SK-N-SH treated with all-trans-retinoic acid at 6 μM for 48 hours (cell line): ENCODE measurements around the gene SAPCD1.

Experiments
- ATAC-seq: fragments of 200-7000 bp; cut with Tn5 transposase; 3 replicates; pipeline ENCODE4 v1.9.1; 2020; ENCODE audit warnings: mild to moderate bottlenecking, moderate library complexity
- ARNTL ChIP-seq: fragments of 450-650 bp; formaldehyde crosslinking; IDR thresholded peaks from 2 replicates; pipeline ENCODE4 v1.5.0; 2020; ENCODE audit warnings: low read depth, mild to moderate bottlenecking, moderate library complexity, borderline replicate concordance
- BACH2 ChIP-seq: fragments of 250-450 bp; sonication (Bioruptor Pico); IDR thresholded peaks from 2 replicates; pipeline ENCODE4 v1.9.0; 2021; ENCODE audit warnings: mild to moderate bottlenecking, borderline replicate concordance
- CREB5 ChIP-seq: fragments of 250-450 bp; sonication (Bioruptor Pico); IDR thresholded peaks from 2 replicates; pipeline ENCODE4 v1.5.1; 2020; ENCODE audit warnings: low read depth, mild to moderate bottlenecking, moderate library complexity
- CSDC2 ChIP-seq: fragments of 250-450 bp; sonication (Bioruptor Pico); IDR thresholded peaks from 2 replicates; pipeline ENCODE4 v1.5.0; 2020; ENCODE audit warnings: mild to moderate bottlenecking, moderate library complexity
- CSRNP3 ChIP-seq: fragments of 250-450 bp; sonication (Bioruptor Pico); IDR thresholded peaks from 2 replicates; pipeline ENCODE4 v1.5.1; 2021; ENCODE audit warnings: mild to moderate bottlenecking, moderate library complexity
- ESRRG ChIP-seq: fragments of 250-450 bp; sonication (Bioruptor Pico); IDR thresholded peaks from 2 replicates; pipeline ENCODE4 v1.6.1; 2021; ENCODE audit warnings: mild to moderate bottlenecking
- GLIS3 ChIP-seq: fragments of 250-450 bp; sonication (Bioruptor Pico); IDR thresholded peaks from 2 replicates; pipeline ENCODE4 v1.5.0; 2020; ENCODE audit warnings: mild to moderate bottlenecking, moderate library complexity
- ISL1 ChIP-seq: fragments of 250-450 bp; sonication (Bioruptor Pico); IDR thresholded peaks from 2 replicates; pipeline ENCODE4 v2.1.2; 2022; ENCODE audit warnings: mild to moderate bottlenecking, moderate library complexity
- PATZ1 ChIP-seq: fragments of 250-450 bp; sonication (Bioruptor Pico); IDR thresholded peaks from 2 replicates; pipeline ENCODE4 v1.8.0; 2020; ENCODE audit warnings: mild to moderate bottlenecking, moderate library complexity, borderline replicate concordance
- POU6F1 ChIP-seq: fragments of 250-450 bp; sonication (Bioruptor Pico); IDR thresholded peaks from 2 replicates; pipeline ENCODE4 v1.8.0; 2021; ENCODE audit warnings: low read depth, mild to moderate bottlenecking, moderate library complexity, borderline replicate concordance
- PPARA ChIP-seq: fragments of 250-450 bp; sonication (Bioruptor Pico); IDR thresholded peaks from 2 replicates; pipeline ENCODE4 v1.5.0; 2020; ENCODE audit warnings: mild to moderate bottlenecking, borderline replicate concordance
- RARB ChIP-seq: fragments of 250-450 bp; sonication (Bioruptor Pico); IDR thresholded peaks from 2 replicates; pipeline ENCODE4 v1.8.0; 2021; ENCODE audit warnings: mild to moderate bottlenecking, moderate library complexity
- SNAI2 ChIP-seq: fragments of 250-450 bp; sonication (Bioruptor Pico); IDR thresholded peaks from 2 replicates; pipeline ENCODE4 v1.5.0; 2020; ENCODE audit warnings: mild to moderate bottlenecking, moderate library complexity
- TCF4 ChIP-seq: fragments of 250-450 bp; sonication (Bioruptor Pico); IDR thresholded peaks from 2 replicates; pipeline ENCODE4 v1.8.0; 2021; ENCODE audit warnings: mild to moderate bottlenecking, moderate library complexity, borderline replicate concordance
- TOX ChIP-seq: fragments of 250-450 bp; sonication (Bioruptor Pico); IDR thresholded peaks from 2 replicates; pipeline ENCODE4 v1.8.0; 2021; ENCODE audit warnings: mild to moderate bottlenecking, moderate library complexity, borderline replicate concordance
- TSHZ2 ChIP-seq: fragments of 250-450 bp; sonication (Bioruptor Pico); IDR thresholded peaks from 2 replicates; pipeline ENCODE4 v1.5.0; 2020; ENCODE audit warnings: mild to moderate bottlenecking, moderate library complexity
- ZC3H10 ChIP-seq: fragments of 250-450 bp; sonication (Bioruptor Pico); IDR thresholded peaks from 2 replicates; pipeline ENCODE4 v1.5.1; 2021; ENCODE audit warnings: mild to moderate bottlenecking, moderate library complexity
- ZFP3 ChIP-seq: fragments of 250-450 bp; sonication (Bioruptor Pico); IDR thresholded peaks from 2 replicates; pipeline ENCODE4 v1.5.0; 2020; ENCODE audit warnings: mild to moderate bottlenecking, moderate library complexity
- ZFP30 ChIP-seq: fragments of 450-650 bp; formaldehyde crosslinking; IDR thresholded peaks from 2 replicates; pipeline ENCODE4 v1.5.0; 2022; ENCODE audit warnings: mild to moderate bottlenecking, moderate library complexity
- ZNF565 ChIP-seq: fragments of 450-650 bp; formaldehyde crosslinking; conservative IDR thresholded peaks from 2 replicates; pipeline ENCODE4 v1.5.0; 2020; ENCODE audit warnings: low read depth, mild to moderate bottlenecking, moderate library complexity
- ZNF70 ChIP-seq: fragments of 450-650 bp; formaldehyde crosslinking; IDR thresholded peaks from 2 replicates; pipeline ENCODE4 v1.5.0; 2020; ENCODE audit warnings: mild to moderate bottlenecking, moderate library complexity
- ZNF8 ChIP-seq: fragments of 450-650 bp; formaldehyde crosslinking; IDR thresholded peaks from 2 replicates; pipeline ENCODE4 v1.5.0; 2020; ENCODE audit warnings: mild to moderate bottlenecking, moderate library complexity

Gene SAPCD1

GRCh38 chr6:31778193-31778592, 15.7 kb downstream of the SAPCD1 start:
- no peak for ATAC-seq
- TF ChIP-seq SNAI2 (CRISPR knock-in tag) (no peak), ZFP30 (CRISPR knock-in tag) (no peak), ZNF70 (no peak), ZFP3 (no peak), ARNTL (no peak), PPARA (CRISPR knock-in tag) (no peak), ZC3H10 (CRISPR knock-in tag) (no peak), CSRNP3 (no peak), POU6F1 (no peak), BACH2 (CRISPR knock-in tag) (no peak), TOX (CRISPR knock-in tag) (no peak)

GRCh38 chr6:31778999-31779885, 16.8 kb downstream of the SAPCD1 start:
- TF ChIP-seq TCF4 (CRISPR knock-in tag) (no peak), POU6F1 (no peak), CSDC2 (CRISPR knock-in tag) (no peak), ZC3H10 (CRISPR knock-in tag) (no peak), ZNF70 (no peak), ZNF8 (CRISPR knock-in tag) (no peak), ZFP30 (CRISPR knock-in tag) (no peak), ARNTL (no peak), CREB5 (CRISPR knock-in tag) (no peak), ISL1 (CRISPR knock-in tag) (no peak), TSHZ2 (CRISPR knock-in tag) (no peak), TOX (CRISPR knock-in tag) (no peak), RARB (no peak), ZFP3 (no peak), ZNF565 (no peak), ESRRG (CRISPR knock-in tag) (no peak), SNAI2 (CRISPR knock-in tag) (no peak), GLIS3 (CRISPR knock-in tag) (no peak), BACH2 (CRISPR knock-in tag) (no peak), PATZ1 (CRISPR knock-in tag) (no peak)
- TF ChIP-seq, all 23 proteins: peak for 0
- ATAC-seq: no peak
